HUES6 (cell line): ENCODE results near the gene CD9.
A peak's percentile ranks its signal among the peaks of the same experiment; 100 is the strongest.

Source experiments
- H3K27ac ChIP-seq: 2 replicates; pipeline ENCODE4 v1.7.0; 2013; ENCODE audit warnings: low read depth, mild to moderate bottlenecking, low read length, inconsistent platforms
- H3K27me3 ChIP-seq: 2 replicates; pipeline ENCODE4 v1.6.1; 2013; ENCODE audit warnings: low read length; ENCODE audit not compliant: control insufficient read depth, insufficient read depth
- H3K36me3 ChIP-seq: 2 replicates; pipeline ENCODE4 v1.6.1; 2013; ENCODE audit warnings: low read length; ENCODE audit not compliant: control insufficient read depth, insufficient read depth
- H3K4me1 ChIP-seq: 2 replicates; pipeline ENCODE4 v1.6.1; 2013; ENCODE audit warnings: low read length; ENCODE audit not compliant: control insufficient read depth, insufficient read depth
- H3K4me3 ChIP-seq: 2 replicates; pipeline ENCODE4 v1.5.1; 2013; ENCODE audit warnings: low read depth, low read length
- H3K9ac ChIP-seq: one replicate; pipeline ENCODE4 v1.6.1; 2013; ENCODE audit warnings: mild to moderate bottlenecking, low read length
- H3K9me3 ChIP-seq: 2 replicates; pipeline ENCODE4 v1.6.1; 2013; ENCODE audit warnings: low read depth, low read length; ENCODE audit not compliant: control insufficient read depth, insufficient read depth

CD9 gene

GRCh38 chr12:6214633-6215032 lies 14.4 kb downstream of the CD9 start:
- H3K9me3 ChIP-seq: no peaks in the 10 kb centered on the region
- peaks cover 33% of the 10 kb centered on the region for H3K36me3 ChIP-seq
- H3K27ac ChIP-seq: peak overlapping the region; percentile 89
- H3K4me1 ChIP-seq: peaks cover 82% of the 10 kb centered on the region
- H3K27me3 ChIP-seq: no peaks in the 10 kb centered on the region
- peak overlapping the region; percentile 34 for H3K4me3 ChIP-seq
- peak overlapping the region; percentile 79 for H3K9ac ChIP-seq

- H3K9ac ChIP-seq: peak overlapping the region; percentile 79
- peak overlapping the region; percentile 89 for H3K27ac ChIP-seq
- peaks cover 33% of the 10 kb centered on the region for H3K36me3 ChIP-seq
Observed at GRCh38 chr12:6215120-6215807, 15.1 kb downstream of the CD9 start.

DNA sequence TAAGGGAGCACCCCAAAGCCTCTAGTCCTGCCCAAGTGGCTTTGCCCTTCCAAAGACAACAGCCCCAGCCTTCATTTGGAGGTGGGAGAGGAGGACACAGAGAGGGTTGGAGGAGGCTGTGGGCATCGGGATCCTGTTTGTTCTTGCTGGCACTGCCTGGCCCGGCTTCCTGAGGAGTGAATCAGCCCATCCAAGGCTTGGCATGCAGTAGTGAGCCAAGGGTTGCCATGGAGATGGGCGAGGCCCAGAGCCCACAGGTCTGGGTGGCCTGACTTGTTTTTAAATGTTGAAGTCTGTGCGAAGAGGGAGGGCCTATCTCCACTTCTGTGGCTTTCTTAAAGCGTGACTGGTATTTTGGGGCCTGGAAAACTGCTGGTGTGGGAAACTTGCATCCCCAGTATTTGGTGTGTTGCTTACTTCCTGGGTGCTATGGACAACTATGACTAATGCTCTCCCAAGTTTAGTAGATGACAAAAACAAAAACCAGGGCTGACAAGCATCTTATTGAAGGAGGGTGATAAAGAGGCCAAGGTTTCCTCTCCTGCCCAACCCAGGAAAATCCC lies 15.8 kb downstream of the CD9 start:
- H3K4me1 ChIP-seq: peaks cover 88% of the 10 kb centered on the region
- no peaks in the 10 kb centered on the region for H3K27me3 ChIP-seq
- peaks cover 33% of the 10 kb centered on the region for H3K36me3 ChIP-seq
- H3K27ac ChIP-seq: peak overlapping the region; percentile 89
- H3K4me3 ChIP-seq: peak overlapping the region; percentile 20; the same call in 1 of the 2 replicates
- no peaks in the 10 kb centered on the region for H3K9me3 ChIP-seq
- H3K9ac ChIP-seq: peak overlapping the region; percentile 78

More at GRCh38 chr12:6215120-6215807, 15.1 kb downstream of the CD9 start:
- peak overlapping the region; percentile 34 for H3K4me3 ChIP-seq
- H3K27me3 ChIP-seq: no peaks in the 10 kb centered on the region
- H3K9me3 ChIP-seq: no peaks in the 10 kb centered on the region
- H3K4me1 ChIP-seq: peaks cover 83% of the 10 kb centered on the region

DNA sequence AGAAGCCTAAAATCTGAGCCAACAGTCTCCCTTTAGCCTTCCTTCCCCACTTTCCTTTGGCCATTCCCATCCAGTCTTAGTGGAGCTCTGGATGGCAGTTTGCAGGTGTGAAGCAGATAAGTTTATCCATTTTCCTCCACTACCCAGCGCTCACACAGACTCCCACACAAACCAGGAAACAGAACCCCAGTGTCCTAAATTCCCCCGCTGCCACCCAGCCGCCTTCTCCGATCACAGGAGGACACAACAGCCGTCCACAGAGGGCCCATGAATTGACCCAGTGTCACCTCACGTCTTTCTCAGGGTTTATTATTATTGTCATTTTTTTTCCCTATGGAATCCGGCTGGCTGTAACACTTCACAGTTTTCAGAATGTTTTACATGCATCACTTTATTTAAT lies 16.4 kb downstream of the CD9 start:
- Histone ChIP-seq H3K9ac (peak overlapping the region; percentile 78), H3K27me3 (no peaks in the 10 kb centered on the region), H3K36me3 (peaks cover 28% of the 10 kb centered on the region), H3K4me1 (peaks cover 83% of the 10 kb centered on the region), H3K9me3 (no peaks in the 10 kb centered on the region), H3K27ac (peak overlapping the region; percentile 89), H3K4me3 (no peak overlapping the region)

DNA sequence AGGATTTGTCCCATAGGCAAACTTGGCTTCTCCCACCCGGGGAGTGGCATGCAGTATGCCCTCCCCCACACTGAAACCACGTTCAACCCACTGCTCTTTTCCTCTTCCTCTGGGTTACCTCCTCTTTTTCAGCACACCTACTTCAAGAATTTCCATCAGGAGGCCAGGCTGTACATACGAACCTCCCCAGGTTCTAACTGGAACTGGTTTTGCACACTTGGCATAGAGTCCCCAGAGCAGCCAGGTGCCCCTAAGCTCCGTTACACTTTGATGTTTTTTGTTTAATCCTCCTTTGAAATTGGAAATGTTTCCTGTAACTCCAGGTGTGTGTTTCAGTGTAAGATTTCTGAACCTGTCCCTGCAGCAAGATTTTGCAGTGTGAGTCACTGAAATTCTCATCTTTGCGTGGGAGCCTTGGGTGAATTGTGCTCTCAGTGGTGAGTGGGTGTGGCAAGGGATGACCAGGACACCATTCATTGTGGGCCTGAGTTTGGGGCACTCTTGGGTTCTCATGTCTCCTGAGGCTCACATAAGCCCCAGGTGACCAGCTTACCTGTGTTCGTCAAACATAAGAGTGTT lies 18.2 kb downstream of the CD9 start:
- no peaks in the 10 kb centered on the region for H3K9me3 ChIP-seq
- H3K36me3 ChIP-seq: peaks cover 17% of the 10 kb centered on the region
- no peak overlapping the region for H3K9ac ChIP-seq
- 0 out of 2 replicates have a peak overlapping the region, but pooled peaks have one; percentile 7 for H3K27ac ChIP-seq
- peaks cover 71% of the 10 kb centered on the region for H3K4me1 ChIP-seq
- no peak overlapping the region for H3K4me3 ChIP-seq
- H3K27me3 ChIP-seq: no peaks in the 10 kb centered on the region

GRCh38 chr12:6219980-6220379 lies 19.8 kb downstream of the CD9 start:
- no peak overlapping the region for H3K27ac ChIP-seq
- peaks cover 58% of the 10 kb centered on the region for H3K4me1 ChIP-seq
- H3K9ac ChIP-seq: no peak overlapping the region
- no peak overlapping the region for H3K4me3 ChIP-seq
- H3K9me3 ChIP-seq: no peaks in the 10 kb centered on the region
- H3K36me3 ChIP-seq: peaks cover 31% of the 10 kb centered on the region
- H3K27me3 ChIP-seq: no peaks in the 10 kb centered on the region

- Histone ChIP-seq H3K4me1 (peaks cover 46% of the 10 kb centered on the region), H3K9me3 (no peaks in the 10 kb centered on the region), H3K9ac (no peak overlapping the region), H3K27ac (no peak overlapping the region), H3K27me3 (no peaks in the 10 kb centered on the region), H3K36me3 (peaks cover 42% of the 10 kb centered on the region), H3K4me3 (no peak overlapping the region)
Observed at GRCh38 chr12:6221146-6221545, 20.9 kb downstream of the CD9 start.

DNA sequence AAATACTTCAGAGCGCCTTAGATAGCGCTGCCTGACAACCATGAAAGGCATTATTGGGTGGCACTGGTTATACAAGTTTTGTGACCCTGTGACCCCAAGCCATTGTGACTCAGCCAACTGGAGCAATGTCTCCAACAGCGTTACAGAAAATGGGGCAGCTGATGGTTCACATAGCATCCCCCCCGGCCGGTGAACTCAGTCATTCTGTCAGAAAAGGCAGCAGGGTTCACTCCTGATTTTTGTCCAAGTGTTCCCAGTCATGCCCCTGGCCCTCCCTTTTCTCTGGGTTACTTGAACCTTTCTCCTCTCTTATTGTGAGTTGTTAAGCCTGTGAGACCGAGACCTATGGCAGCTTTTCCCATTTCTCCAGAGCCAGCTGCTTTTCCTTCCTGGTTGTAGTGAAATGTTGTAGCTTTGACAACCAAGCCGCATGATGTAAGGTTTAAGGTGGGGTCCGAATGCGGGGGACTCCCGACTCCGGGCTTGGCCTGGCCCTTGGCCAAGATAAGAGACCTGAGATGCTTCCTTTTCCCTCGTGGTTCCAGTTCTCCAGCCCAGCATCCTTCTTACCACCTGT lies 22.0 kb downstream of the CD9 start:
- H3K36me3 ChIP-seq: peaks cover 42% of the 10 kb centered on the region
- H3K4me1 ChIP-seq: peaks cover 36% of the 10 kb centered on the region
- no peaks in the 10 kb centered on the region for H3K9me3 ChIP-seq
- no peak overlapping the region for H3K4me3 ChIP-seq
- no peaks in the 10 kb centered on the region for H3K27me3 ChIP-seq
- no peak overlapping the region for H3K27ac ChIP-seq
- no peak overlapping the region for H3K9ac ChIP-seq

DNA sequence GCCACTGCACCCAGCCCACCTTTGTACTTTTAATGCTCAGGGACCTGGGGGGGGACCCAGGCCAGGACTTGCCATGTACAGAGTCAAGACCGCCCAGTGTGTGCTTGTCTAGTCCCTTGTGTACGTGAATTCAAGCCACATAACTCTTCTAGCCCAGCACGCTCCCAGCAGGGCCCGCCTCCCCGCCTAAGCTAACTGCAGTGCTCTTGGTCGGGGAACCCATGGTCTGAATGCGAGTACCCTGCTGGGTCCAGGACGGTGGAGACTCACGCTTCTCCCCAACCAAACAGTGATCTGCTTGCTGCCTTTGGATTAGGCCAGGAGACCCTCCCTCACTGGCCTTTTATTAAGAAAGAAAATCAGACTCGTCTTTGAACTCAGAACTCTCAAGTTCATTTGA lies 23.3 kb downstream of the CD9 start:
- Histone ChIP-seq H3K9ac (peak overlapping the region; percentile 22), H3K27me3 (no peaks in the 10 kb centered on the region), H3K4me3 (no peak overlapping the region), H3K4me1 (peaks cover 27% of the 10 kb centered on the region), H3K9me3 (no peaks in the 10 kb centered on the region), H3K27ac (no peak overlapping the region), H3K36me3 (peaks cover 53% of the 10 kb centered on the region)

DNA sequence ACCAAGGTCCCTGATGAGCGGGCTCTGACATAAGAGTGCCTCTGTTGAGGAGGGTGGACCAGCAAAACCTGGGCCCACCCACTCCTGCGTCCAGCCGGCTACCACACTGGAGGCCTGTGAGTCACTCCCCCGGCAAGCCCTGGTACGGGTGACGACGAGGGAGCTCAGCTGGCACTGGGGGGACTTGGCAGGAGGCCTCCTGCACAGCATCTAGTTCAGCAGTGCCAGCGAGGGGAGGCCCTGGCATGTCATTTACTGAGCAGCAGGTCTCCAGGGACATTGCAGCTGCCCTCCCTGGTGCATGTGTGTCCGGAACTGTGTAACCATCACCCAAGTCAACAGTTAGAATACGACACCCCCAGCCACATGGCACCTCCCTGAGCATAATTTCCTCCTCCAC lies 24.4 kb downstream of the CD9 start:
- Histone ChIP-seq H3K27ac (no peak overlapping the region), H3K27me3 (no peaks in the 10 kb centered on the region), H3K4me1 (peaks cover 34% of the 10 kb centered on the region), H3K9ac (no peak overlapping the region), H3K36me3 (peaks cover 57% of the 10 kb centered on the region), H3K4me3 (no peak overlapping the region), H3K9me3 (no peaks in the 10 kb centered on the region)

DNA sequence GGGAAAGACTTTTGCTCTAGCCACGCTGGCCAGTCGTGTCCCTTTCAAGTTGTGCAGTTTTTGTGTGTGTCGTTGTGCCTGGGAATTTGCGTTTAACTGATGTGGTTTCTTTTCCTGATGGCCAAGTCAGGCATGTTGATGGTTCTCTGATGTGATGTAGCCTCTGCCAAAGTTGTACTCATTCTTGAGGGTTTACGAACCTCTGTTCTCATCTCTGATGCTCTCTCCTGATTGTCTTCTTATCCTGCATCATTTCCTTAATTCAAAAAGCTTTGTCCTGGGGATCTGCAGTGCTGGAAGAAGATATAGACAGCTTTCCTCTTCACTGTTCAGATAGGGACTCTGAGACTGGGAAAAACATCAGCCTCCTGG lies 25.4 kb downstream of the CD9 start:
- H3K9ac ChIP-seq: no peak overlapping the region
- no peak overlapping the region for H3K27ac ChIP-seq
- H3K36me3 ChIP-seq: peaks cover 66% of the 10 kb centered on the region
- H3K9me3 ChIP-seq: no peaks in the 10 kb centered on the region
- peaks cover 34% of the 10 kb centered on the region for H3K4me1 ChIP-seq
- H3K4me3 ChIP-seq: no peak overlapping the region
- no peaks in the 10 kb centered on the region for H3K27me3 ChIP-seq
